NCI-H345 (cell line): ENCODE data around the gene MET.

Source experiments
- DNase-seq: peaks from one replicate; lab custom pipeline; 2025; lab: John Stamatoyannopoulos, UW

Gene MET

GRCh38 chr7:116665332-116665996, 6.5 kb upstream of the MET start:
- no peak for DNase-seq

- DNase-seq: no peak
Measured at GRCh38 chr7:116669769-116670168, 2.2 kb upstream of the MET start.

GRCh38 chr7:116670409-116671015, 1.5 kb upstream of the MET start:
- DNase-seq: no peak

GRCh38 chr7:116671111-116671510, 885 bp upstream of the MET start:
- DNase-seq: no peak

GRCh38 chr7:116672596-116673456, 830 bp downstream of the MET start:
- peak; percentile 52 for DNase-seq

- DNase-seq: no peak
Measured at GRCh38 chr7:116673457-116673865, 1.5 kb downstream of the MET start.

GRCh38 chr7:116674508-116675173, 2.6 kb downstream of the MET start:
- no peak for DNase-seq

GRCh38 chr7:116675812-116676355, 3.9 kb downstream of the MET start:
- no peak for DNase-seq

- DNase-seq: no peak
Measured at GRCh38 chr7:116678780-116679179, 6.8 kb downstream of the MET start.

- no peak for DNase-seq
Measured at GRCh38 chr7:116679500-116679899, 7.5 kb downstream of the MET start.

- DNase-seq: no peak
Measured at GRCh38 chr7:116683786-116684185, 11.8 kb downstream of the MET start.

GRCh38 chr7:116686033-116686432, 14.0 kb downstream of the MET start:
- DNase-seq: no peak

- DNase-seq: no peak
Measured at GRCh38 chr7:116686812-116687419, 14.9 kb downstream of the MET start.

GRCh38 chr7:116687801-116688201, 15.8 kb downstream of the MET start:
- DNase-seq: no peak

GRCh38 chr7:116689790-116690259, 17.8 kb downstream of the MET start:
- no peak for DNase-seq

- DNase-seq: no peak
Measured at GRCh38 chr7:116691664-116692063, 19.7 kb downstream of the MET start.

- DNase-seq: no peak
Measured at GRCh38 chr7:116692401-116693308, 20.7 kb downstream of the MET start.

GRCh38 chr7:116696707-116697106, 24.7 kb downstream of the MET start:
- no peak for DNase-seq

GRCh38 chr7:116697152-116697551, 25.2 kb downstream of the MET start:
- DNase-seq: no peak

GRCh38 chr7:116697761-116698160, 25.8 kb downstream of the MET start:
- DNase-seq: no peak

GRCh38 chr7:116698396-116698795, 26.4 kb downstream of the MET start:
- no peak for DNase-seq
